ENCODE measurements around the gene NOD1. TPM values are rescaled to one million over a fixed set of nuclear protein-coding genes. Genes with fewer than 3 reads are reported as not detected.
A peak's percentile ranks its signal among the peaks of the same experiment; 100 is the strongest.

NOD1 gene
- polyA plus RNA-seq, 2 of the 4 experiments (the other 2 are of a cell fraction): 4.8 to 6.5 TPM

DNA sequence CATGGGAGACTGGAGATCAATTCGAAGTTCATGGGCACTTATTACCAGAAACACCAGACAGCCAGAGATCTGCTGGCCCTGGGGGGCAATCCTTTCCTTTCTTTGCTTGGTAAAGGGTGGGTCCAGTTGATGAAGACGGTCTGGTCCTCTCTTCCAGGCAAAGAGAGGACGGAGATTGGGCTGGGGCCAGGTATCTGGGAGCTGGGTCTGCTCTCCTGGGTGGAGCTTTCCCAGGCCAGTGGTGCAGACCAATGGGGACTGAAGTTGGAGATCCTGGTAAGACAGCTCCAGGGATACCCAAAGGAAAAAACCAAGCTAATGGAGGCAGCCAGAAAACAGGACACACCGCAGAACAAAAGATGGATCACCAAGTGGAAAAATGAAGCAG lies 18.3 kb downstream of the NOD1 start:
- peak overlapping the region; percentile 4; the same call in 2 of the 3 replicates for H3K4me3 ChIP-seq
- POLR2A ChIA-PET: interaction anchor here (1.0 to 2.3 kb wide), 3 partner anchors 9 to 30 kb away, joined by 3 to 17 read pairs (median 8); partner anchors contain the start of gene NOD1
- H3K4me2 ChIP-seq: peak overlapping the region; percentile 77
- ATAC-seq (peak; percentile 55 to 76; a peak in 5 of 6 replicates), FAIRE-seq (no peak), DNase-seq (ENCODE audit: low read depth in 1 of 2, low spot score in 1 of 2) (peak in 1 of 2 experiments; percentile 12)
- CTCF ChIA-PET: interaction anchor here (0.8 to 2.2 kb wide), 8 partner anchors 8 to 296 kb away, joined by 3 to 11 read pairs (median 4); no protein-coding TSS in a partner anchor
- H3K4me1 ChIP-seq: peaks cover 49% of the 10 kb centered on the region
- no peaks in the 10 kb centered on the region for H3K9me3 ChIP-seq
- TF ChIP-seq, protein P1, sequence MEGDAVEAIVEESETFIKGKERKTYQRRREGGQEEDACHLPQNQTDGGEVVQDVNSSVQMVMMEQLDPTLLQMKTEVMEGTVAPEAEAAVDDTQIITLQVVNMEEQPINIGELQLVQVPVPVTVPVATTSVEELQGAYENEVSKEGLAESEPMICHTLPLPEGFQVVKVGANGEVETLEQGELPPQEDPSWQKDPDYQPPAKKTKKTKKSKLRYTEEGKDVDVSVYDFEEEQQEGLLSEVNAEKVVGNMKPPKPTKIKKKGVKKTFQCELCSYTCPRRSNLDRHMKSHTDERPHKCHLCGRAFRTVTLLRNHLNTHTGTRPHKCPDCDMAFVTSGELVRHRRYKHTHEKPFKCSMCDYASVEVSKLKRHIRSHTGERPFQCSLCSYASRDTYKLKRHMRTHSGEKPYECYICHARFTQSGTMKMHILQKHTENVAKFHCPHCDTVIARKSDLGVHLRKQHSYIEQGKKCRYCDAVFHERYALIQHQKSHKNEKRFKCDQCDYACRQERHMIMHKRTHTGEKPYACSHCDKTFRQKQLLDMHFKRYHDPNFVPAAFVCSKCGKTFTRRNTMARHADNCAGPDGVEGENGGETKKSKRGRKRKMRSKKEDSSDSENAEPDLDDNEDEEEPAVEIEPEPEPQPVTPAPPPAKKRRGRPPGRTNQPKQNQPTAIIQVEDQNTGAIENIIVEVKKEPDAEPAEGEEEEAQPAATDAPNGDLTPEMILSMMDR (IDR thresholded peaks at IDR 0.05): no peak
- TF ChIP-seq CHD4 (IDR thresholded peaks at IDR 0.05; ENCODE audit: borderline replicate concordance) (no peak), MYC (IDR thresholded peaks at IDR 0.05; ENCODE audit: borderline replicate concordance, low read length) (no peak), EP300 (IDR thresholded peaks at IDR 0.05) (no peak), CBX8 (IDR thresholded peaks at IDR 0.05) (no peak), RAD21 (conservative IDR thresholded peaks at IDR 0.05 in 1 of 2, IDR thresholded peaks at IDR 0.05 in 1 of 2) (no peak), HDAC2 (IDR thresholded peaks at IDR 0.05) (no peak), FOSB (CRISPR knock-in tag; IDR thresholded peaks at IDR 0.05) (no peak), TP53 (CRISPR knock-in tag; IDR thresholded peaks at IDR 0.05) (no peak), RNF2 (IDR thresholded peaks at IDR 0.05; ENCODE audit: borderline replicate concordance, low read depth) (no peak)
- TF ChIP-seq, protein P2, sequence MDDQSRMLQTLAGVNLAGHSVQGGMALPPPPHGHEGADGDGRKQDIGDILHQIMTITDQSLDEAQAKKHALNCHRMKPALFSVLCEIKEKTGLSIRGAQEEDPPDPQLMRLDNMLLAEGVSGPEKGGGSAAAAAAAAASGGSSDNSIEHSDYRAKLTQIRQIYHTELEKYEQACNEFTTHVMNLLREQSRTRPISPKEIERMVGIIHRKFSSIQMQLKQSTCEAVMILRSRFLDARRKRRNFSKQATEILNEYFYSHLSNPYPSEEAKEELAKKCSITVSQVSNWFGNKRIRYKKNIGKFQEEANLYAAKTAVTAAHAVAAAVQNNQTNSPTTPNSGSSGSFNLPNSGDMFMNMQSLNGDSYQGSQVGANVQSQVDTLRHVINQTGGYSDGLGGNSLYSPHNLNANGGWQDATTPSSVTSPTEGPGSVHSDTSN (IDR thresholded peaks at IDR 0.05): no peak
- 47% methylated on average over 4 of the region's 4 CpGs for WGBS (ENCODE audit: missing lambda C conversion rate)
- peak overlapping the region; percentile 77 to 90 for H3K27ac ChIP-seq

DNA sequence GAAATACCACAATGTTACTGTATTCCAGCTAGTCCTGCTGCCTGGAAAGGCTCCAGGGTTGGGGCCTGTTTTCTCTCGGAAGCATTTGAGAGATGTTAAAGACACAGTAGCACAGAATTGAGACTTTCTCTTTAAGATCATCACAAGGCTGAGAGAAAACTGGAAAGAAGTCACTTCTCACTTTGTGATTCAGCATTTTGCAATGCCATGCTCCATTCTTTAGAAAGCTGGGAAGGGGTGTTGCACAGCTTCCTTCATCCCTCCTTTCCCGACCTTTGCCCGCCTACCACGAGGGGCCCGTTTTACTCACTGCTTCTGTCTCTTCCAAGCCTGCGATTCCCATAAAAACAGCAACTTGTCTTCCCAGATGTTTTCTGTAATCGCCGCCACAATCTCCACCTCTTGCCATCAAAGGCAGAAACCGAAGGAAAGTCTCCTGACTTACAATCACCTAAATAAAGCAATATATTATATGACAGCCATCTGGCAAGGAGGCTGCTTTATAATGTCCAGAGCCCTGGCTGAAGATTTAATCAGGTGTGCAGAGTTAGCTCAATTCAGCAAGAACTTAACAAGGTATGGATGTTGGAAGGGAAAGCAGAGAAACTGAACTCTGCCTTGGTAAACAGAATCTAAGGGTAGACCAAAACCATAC lies 18.9 kb downstream of the NOD1 start:
- ChIA-PET POLR2A (interaction anchor here (1.0 to 2.3 kb wide), 3 partner anchors 10 to 30 kb away, joined by 3 to 17 read pairs (median 8); partner anchors contain the start of gene NOD1), CTCF (interaction anchor here (0.9 to 2.2 kb wide), 7 partner anchors 9 to 295 kb away, joined by 3 to 11 read pairs (median 4); no protein-coding TSS in a partner anchor)
- peak overlapping the region; percentile 12 for H3K4me3 ChIP-seq
- peaks cover 44% of the 10 kb centered on the region for H3K4me1 ChIP-seq
- FAIRE-seq: peak; percentile 80
- no peaks in the 10 kb centered on the region for H3K9me3 ChIP-seq
- 2% methylated on average over 9 of the region's 9 CpGs for WGBS (ENCODE audit: missing lambda C conversion rate)
- ATAC-seq: peak; percentile 93 to 94
- peak; percentile 61 to 85 for DNase-seq (ENCODE audit: low read depth in 1 of 2, low spot score in 1 of 2)
- H3K27ac ChIP-seq: peak overlapping the region; percentile 77 to 90
- H3K4me2 ChIP-seq: peak overlapping the region; percentile 77
- TF ChIP-seq FOSL2 (IDR thresholded peaks at IDR 0.05) (peak; percentile 69), FOSL2 (CRISPR knock-in tag; IDR thresholded peaks at IDR 0.05) (peak; percentile 82), ZFP36 (IDR thresholded peaks at IDR 0.05; ENCODE audit: borderline replicate concordance, partially characterized antibody) (no peak), FOSB (CRISPR knock-in tag; IDR thresholded peaks at IDR 0.05) (no peak), EHMT2 (IDR thresholded peaks at IDR 0.05; ENCODE audit: low read depth) (no peak), NFE2L2 (conservative IDR thresholded peaks at IDR 0.05; ENCODE audit: low read length) (no peak; the same call in 1 of the 2 replicates), ZSCAN20 (CRISPR knock-in tag; IDR thresholded peaks at IDR 0.05) (no peak), POLR2AphosphoS2 (conservative IDR thresholded peaks at IDR 0.05; ENCODE audit: low read length) (no peak), POLR2A (IDR thresholded peaks at IDR 0.05; ENCODE audit: low read length) (no peak), CHD4 (IDR thresholded peaks at IDR 0.05; ENCODE audit: borderline replicate concordance) (no peak), JUN (IDR thresholded peaks at IDR 0.05) (peak; percentile 60 to 76; a peak in 2 of 5 replicates), CHD2 (IDR thresholded peaks at IDR 0.05; ENCODE audit: low read length, partially characterized antibody) (no peak), TFCP2L1 (CRISPR knock-in tag; IDR thresholded peaks at IDR 0.05) (no peak), HOXB5 (CRISPR knock-in tag; IDR thresholded peaks at IDR 0.05) (no peak), EHF (CRISPR knock-in tag; IDR thresholded peaks at IDR 0.05) (no peak; the same call in 1 of the 2 replicates), KDM1A (IDR thresholded peaks at IDR 0.05; ENCODE audit: low read depth) (no peak), PHF8 (IDR thresholded peaks at IDR 0.05; ENCODE audit: borderline replicate concordance, low read depth) (no peak), MAFK (IDR thresholded peaks at IDR 0.05; ENCODE audit: partially characterized antibody) (peak; percentile 70), CBX8 (IDR thresholded peaks at IDR 0.05) (no peak), GATA3 (IDR thresholded peaks at IDR 0.05; ENCODE audit: borderline replicate concordance) (peak; percentile 22; the same call in 1 of the 2 replicates), MYC (IDR thresholded peaks at IDR 0.05; ENCODE audit: borderline replicate concordance, low read length) (peak; percentile 81; the same call in 1 of the 2 replicates), ZNF302 (CRISPR knock-in tag; IDR thresholded peaks at IDR 0.05) (no peak), TP53 (CRISPR knock-in tag; IDR thresholded peaks at IDR 0.05) (no peak), RCOR1 (IDR thresholded peaks at IDR 0.05; ENCODE audit: low read depth, low read length) (no peak), FOXS1 (CRISPR knock-in tag; IDR thresholded peaks at IDR 0.05) (no peak), ZC3H11A (IDR thresholded peaks at IDR 0.05) (no peak), RAD21 (conservative IDR thresholded peaks at IDR 0.05 in 1 of 2, IDR thresholded peaks at IDR 0.05 in 1 of 2) (peak in 1 of 2 experiments; percentile 28; a peak in 1 of 5 replicates)
- TF ChIP-seq, protein P3, sequence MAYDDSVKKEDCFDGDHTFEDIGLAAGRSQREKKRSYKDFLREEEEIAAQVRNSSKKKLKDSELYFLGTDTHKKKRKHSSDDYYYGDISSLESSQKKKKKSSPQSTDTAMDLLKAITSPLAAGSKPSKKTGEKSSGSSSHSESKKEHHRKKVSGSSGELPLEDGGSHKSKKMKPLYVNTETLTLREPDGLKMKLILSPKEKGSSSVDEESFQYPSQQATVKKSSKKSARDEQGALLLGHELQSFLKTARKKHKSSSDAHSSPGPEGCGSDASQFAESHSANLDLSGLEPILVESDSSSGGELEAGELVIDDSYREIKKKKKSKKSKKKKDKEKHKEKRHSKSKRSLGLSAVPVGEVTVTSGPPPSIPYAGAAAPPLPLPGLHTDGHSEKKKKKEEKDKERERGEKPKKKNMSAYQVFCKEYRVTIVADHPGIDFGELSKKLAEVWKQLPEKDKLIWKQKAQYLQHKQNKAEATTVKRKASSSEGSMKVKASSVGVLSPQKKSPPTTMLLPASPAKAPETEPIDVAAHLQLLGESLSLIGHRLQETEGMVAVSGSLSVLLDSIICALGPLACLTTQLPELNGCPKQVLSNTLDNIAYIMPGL (CRISPR knock-in tag; IDR thresholded peaks at IDR 0.05; ENCODE audit: borderline replicate concordance): no peak

Measured in A549 (cell line).